Keratinocyte (primary cell): ENCODE data around the gene HELB. TPM values are rescaled to one million over a fixed set of nuclear protein-coding genes. Genes with fewer than 3 reads are reported as not detected.

Experiments used
- DNase-seq: peaks from one replicate; pipeline ENCODE4 v3.0.0-alpha.2; 2011; ENCODE audit warnings: low read depth, missing footprints, low spot score
- FAIRE-seq: peaks from 2 replicates; lab custom pipeline; 2011; peaks lifted over from hg19 to GRCh38; lab: Jason Lieb, UNC
- H2AFZ ChIP-seq: 2 replicates; pipeline ENCODE4 v1.6.0; 2012; ENCODE audit warnings: low read length, control low read depth, inconsistent platforms; ENCODE audit not compliant: control insufficient read depth
- H3K27ac ChIP-seq: 2 replicates; pipeline ENCODE4 v1.5.1; 2011; ENCODE audit warnings: low read length; ENCODE audit not compliant: control insufficient read depth, insufficient read depth
- H3K27me3 ChIP-seq: 3 replicates; pipeline ENCODE4 v1.6.0; 2011; ENCODE audit warnings: low read length; ENCODE audit not compliant: control insufficient read depth, insufficient read depth; ENCODE audit errors: extremely low read depth
- H3K36me3 ChIP-seq, 2 experiments: 2 replicates in 1 of 2; 3 replicates in 1 of 2; pipeline ENCODE4 v1.5.1; 2011; ENCODE audit warnings: low read length in 2 of 2, mild to moderate bottlenecking in 1 of 2; ENCODE audit not compliant: control insufficient read depth in 2 of 2, insufficient read depth in 2 of 2; ENCODE audit errors: extremely low read depth in 1 of 2
- H3K4me1 ChIP-seq: 3 replicates; pipeline ENCODE4 v1.5.1; 2011; ENCODE audit warnings: low read length; ENCODE audit not compliant: control insufficient read depth, insufficient read depth; ENCODE audit errors: extremely low read depth
- H3K4me2 ChIP-seq: 3 replicates; pipeline ENCODE4 v1.6.0; 2011; ENCODE audit warnings: low read depth, low read length; ENCODE audit not compliant: control insufficient read depth, insufficient read depth; ENCODE audit errors: extremely low read depth
- H3K4me3 ChIP-seq, 3 experiments: fragments of 200-600 bp in 1 of 3; sonication (generic) in 1 of 3; 2 replicates in 2 of 3; 3 replicates in 1 of 3; pipeline ENCODE4 v1.5.1; 2011 to 2016; ENCODE audit warnings: low read length in 3 of 3, mild to moderate bottlenecking in 3 of 3, control low read depth in 2 of 3, inconsistent platforms in 1 of 3, low read depth in 1 of 3, mixed read lengths in 1 of 3, mixed run types in 1 of 3, moderate library complexity in 1 of 3; ENCODE audit not compliant: control insufficient read depth in 2 of 3, insufficient read depth in 2 of 3; ENCODE audit errors: extremely low read depth in 1 of 3
- H3K79me2 ChIP-seq: 2 replicates; pipeline ENCODE4 v1.6.0; 2012; ENCODE audit warnings: low read length; ENCODE audit not compliant: control insufficient read depth, insufficient read depth
- H3K9ac ChIP-seq: 3 replicates; pipeline ENCODE4 v1.6.0; 2011; ENCODE audit warnings: low read length; ENCODE audit not compliant: control insufficient read depth, insufficient read depth; ENCODE audit errors: extremely low read depth
- H3K9me1 ChIP-seq: 3 replicates; pipeline ENCODE4 v1.6.0; 2011; ENCODE audit warnings: low read length; ENCODE audit not compliant: control insufficient read depth, insufficient read depth; ENCODE audit errors: extremely low read depth
- H3K9me3 ChIP-seq: 2 replicates; pipeline ENCODE4 v1.5.1; 2012; ENCODE audit warnings: low read depth, low read length; ENCODE audit not compliant: control insufficient read depth
- H4K20me1 ChIP-seq: 3 replicates; pipeline ENCODE4 v1.6.0; 2011; ENCODE audit warnings: low read length; ENCODE audit not compliant: control insufficient read depth, insufficient read depth; ENCODE audit errors: extremely low read depth
- CTCF ChIP-seq, 3 experiments: IDR thresholded peaks in 1 of 3; conservative IDR thresholded peaks in 1 of 3; optimal IDR thresholded peaks in 1 of 3; 2 replicates in 2 of 3; 3 replicates in 1 of 3; pipeline versions ENCODE3 to v1.5.1; 2011; ENCODE audit warnings: low read length in 3 of 3, mild to moderate bottlenecking in 3 of 3, moderate library complexity in 2 of 3, control low read depth in 1 of 3, inconsistent platforms in 1 of 3; ENCODE audit not compliant: insufficient read depth in 2 of 3; ENCODE audit errors: extremely low read depth in 1 of 3
- EZH2 ChIP-seq: IDR thresholded peaks from one replicate; pipeline ENCODE4 v1.6.1; 2012; ENCODE audit warnings: inconsistent platforms, mild to moderate bottlenecking, low read length, moderate library complexity
- dilution Hi-C: fragments of 300-500 bp; cut with MboI; formaldehyde crosslinking; loops from one replicate; pipeline ENCODE4 v1.7.0; 2020; ENCODE audit warnings: low sequenced_read_pairs; ENCODE audit not compliant: extremely low pct_ligation_motif_present
- polyA plus RNA-seq, 5 experiments: library from polyadenylated mRNA; depleted of rRNA in 3 of 5; stranded (reverse) in 3 of 5; stranded (forward) in 1 of 5; unstranded in 1 of 5; fragments of >200 nt; gene quantifications; 1 replicate in 1 of 5; 2 replicates in 3 of 5; 3 replicates in 1 of 5; pipeline versions ENCODE4 v1.2.1 to v1.2.3, GENCODE V29; 2011 to 2012; ENCODE audit warnings: missing spikeins in 2 of 5, low read depth in 1 of 5, low replicate concordance in 1 of 5

HELB gene
- polyA plus RNA-seq, 1 donor (not counting 4 experiments of a cell fraction or from before 2014, with no cell fraction given): 1.8 TPM

- no peak overlapping the region for H3K4me3 ChIP-seq
Measured at GRCh38 chr12:66352899-66353298, 50.6 kb downstream of the HELB start.

GRCh38 chr12:66354291-66354690 is 52.0 kb downstream of the HELB start:
- FAIRE-seq: no peak
- dilution Hi-C loops: no loop called here
- Histone ChIP-seq H3K36me3 (no peaks in the 10 kb centered on the region), H3K79me2 (no peaks in the 10 kb centered on the region), H2AFZ (no peak overlapping the region), H3K4me1 (no peaks in the 10 kb centered on the region), H3K4me2 (no peak overlapping the region), H3K27me3 (no peaks in the 10 kb centered on the region), H3K9ac (no peak overlapping the region), H4K20me1 (no peaks in the 10 kb centered on the region), H3K27ac (no peak overlapping the region), H3K9me3 (no peaks in the 10 kb centered on the region), H3K4me3 (no peak overlapping the region), H3K9me1 (no peaks in the 10 kb centered on the region)
- DNase-seq: no peak
- no peak for TF ChIP-seq CTCF (optimal IDR thresholded peaks at IDR 0.05 in 1 of 3, IDR thresholded peaks at IDR 0.05 in 1 of 3, conservative IDR thresholded peaks at IDR 0.05 in 1 of 3; ENCODE audit: extremely low read depth in 1 of 3, insufficient read depth in 2 of 3, low read length in 3 of 3)
- TF ChIP-seq EZH2: no peak

More at GRCh38 chr12:66352899-66353298, 50.6 kb downstream of the HELB start:
- Histone ChIP-seq H3K36me3 (no peaks in the 10 kb centered on the region), H3K4me2 (no peak overlapping the region), H4K20me1 (no peaks in the 10 kb centered on the region), H3K27me3 (no peaks in the 10 kb centered on the region), H3K79me2 (no peaks in the 10 kb centered on the region), H3K27ac (no peak overlapping the region), H3K9me3 (no peaks in the 10 kb centered on the region), H3K4me1 (no peaks in the 10 kb centered on the region), H3K9me1 (no peaks in the 10 kb centered on the region), H2AFZ (no peak overlapping the region), H3K9ac (no peak overlapping the region)
- TF ChIP-seq CTCF (optimal IDR thresholded peaks at IDR 0.05 in 1 of 3, IDR thresholded peaks at IDR 0.05 in 1 of 3, conservative IDR thresholded peaks at IDR 0.05 in 1 of 3; ENCODE audit: extremely low read depth in 1 of 3, insufficient read depth in 2 of 3, low read length in 3 of 3) (no peak), EZH2 (no peak)
- FAIRE-seq (no peak), DNase-seq (no peak)
- dilution Hi-C loops: no loop called here
